Gastroesophageal sphincter (tissue), 4 donors: ENCODE measurements around the gene CYTH3. TPM values are rescaled to one million over a fixed set of nuclear protein-coding genes. Genes with fewer than 3 reads are reported as not detected.
"Not testable (repeated sequence)": the region's sequence is repeated elsewhere in the genome, so short reads cannot be mapped to it uniquely, and the experiment has no call there.

Source experiments
- ATAC-seq: fragments of 150-250 bp; one replicate; pipeline ENCODE4 v1.9.1; 2016; ENCODE audit warnings: mild to moderate bottlenecking, moderate library complexity
- H3K27ac ChIP-seq, 4 donors: fragments of 200-600 bp; sonication (generic) in 3 of 4; 1 replicate in 3 of 4; 2 replicates in 1 of 4; pipeline ENCODE4 v1.5.1; 2016 to 2019
- H3K27me3 ChIP-seq: fragments of 200-600 bp; sonication (generic); one replicate; pipeline ENCODE4 v1.5.1; 2019
- H3K36me3 ChIP-seq, 2 donors: fragments of 200-600 bp; sonication (generic); one replicate each; pipeline ENCODE4 v1.5.1; 2019; ENCODE audit warnings: control low read depth in 1 of 2
- H3K4me1 ChIP-seq, 3 donors: fragments of 200-600 bp; sonication (generic); 1 replicate in 2 of 3; 2 replicates in 1 of 3; pipeline ENCODE4 v1.5.1; 2016 to 2019; ENCODE audit warnings: control low read depth in 2 of 3
- H3K4me3 ChIP-seq, 2 donors: fragments of 200-600 bp; sonication (generic); one replicate each; pipeline ENCODE4 v1.5.1; 2019; ENCODE audit warnings: mild to moderate bottlenecking in 1 of 2, moderate library complexity in 1 of 2
- H3K9me3 ChIP-seq, 3 donors: fragments of 200-600 bp; sonication (generic); one replicate each; pipeline ENCODE4 v1.5.1; 2017 to 2019; ENCODE audit warnings: control low read depth in 2 of 3
- EP300 ChIP-seq: sonication (generic); formaldehyde crosslinking; IDR thresholded peaks from one replicate; pipeline ENCODE4 v1.6.1; 2017; ENCODE audit warnings: antibody characterized with exemption, mild to moderate bottlenecking
- POLR2A ChIP-seq, 2 donors: fragments of 450-650 bp; IDR thresholded peaks; one replicate each; pipeline ENCODE4 v1.6.1; 2017; ENCODE audit warnings: antibody characterized with exemption in 2 of 2, mild to moderate bottlenecking in 2 of 2, moderate library complexity in 1 of 2
- POLR2AphosphoS5 ChIP-seq: sonication (generic); formaldehyde crosslinking; IDR thresholded peaks from one replicate; pipeline ENCODE4 v1.6.1; 2017; ENCODE audit warnings: antibody characterized with exemption
- WGBS, 2 donors: methylation state at CpG; one replicate each; pipeline ENCODE4 v1.1.5; 2018; ENCODE audit warnings: low coverage in 1 of 2; 5-methylcytosine and 5-hydroxymethylcytosine counted together
- total RNA-seq, 4 donors: library from RNA; depleted of rRNA; stranded (reverse); fragments of >200 nt; gene quantifications; one replicate each; pipeline ENCODE4 v1.1.0, GENCODE V29; 2016
- TF ChIP-seq, protein P1 (sequence below), 4 experiments: fragments of 200-600 bp in 2 of 4; fragments of 450-650 bp in 2 of 4; sonication (generic) in 1 of 4; IDR thresholded peaks; one replicate each; pipeline ENCODE4 v1.5.1; 2017 to 2019; ENCODE audit warnings: antibody characterized with exemption in 4 of 4, mild to moderate bottlenecking in 2 of 4, moderate library complexity in 2 of 4

The CYTH3 gene
- total RNA-seq, 4 donors from 2014 or later: 25.8 to 61.9 (median 39.4) TPM

DNA sequence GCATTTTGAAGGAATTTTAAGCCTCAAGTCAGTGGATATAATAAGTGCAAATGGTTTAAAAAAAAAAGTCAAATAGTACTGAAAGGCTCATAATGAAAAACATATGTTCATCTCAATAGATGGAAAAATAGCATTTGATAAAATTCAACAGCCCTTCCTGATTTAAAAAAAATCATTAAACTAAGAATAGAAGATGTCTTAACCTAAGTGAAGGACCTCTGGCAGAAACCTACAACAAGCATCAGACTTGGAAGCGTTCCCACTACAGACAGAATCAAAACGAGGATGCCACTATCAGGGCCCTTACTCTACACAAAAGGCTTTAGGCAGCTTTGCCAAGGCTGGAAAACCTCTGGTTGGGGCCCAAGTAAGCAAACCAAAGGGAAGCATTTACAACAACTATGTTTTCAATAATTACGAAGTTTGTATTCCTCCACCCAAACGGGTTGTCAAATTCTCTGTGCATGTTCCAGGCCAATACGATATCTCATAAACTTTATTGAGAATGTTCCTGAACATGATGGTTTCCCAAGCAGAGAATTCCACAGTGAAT lies 45.1 kb downstream of the CYTH3 start:
- no peaks in the 10 kb centered on the region for H3K27me3 ChIP-seq
- no peak for ATAC-seq
- peaks cover 14 to 60% (median 34%) of the 10 kb centered on the region in 3 donors for H3K4me1 ChIP-seq
- no peaks in the 10 kb centered on the region for H3K36me3 ChIP-seq
- no peaks in the 10 kb centered on the region for H3K9me3 ChIP-seq
- no peak for TF ChIP-seq EP300
- TF ChIP-seq, protein P1, sequence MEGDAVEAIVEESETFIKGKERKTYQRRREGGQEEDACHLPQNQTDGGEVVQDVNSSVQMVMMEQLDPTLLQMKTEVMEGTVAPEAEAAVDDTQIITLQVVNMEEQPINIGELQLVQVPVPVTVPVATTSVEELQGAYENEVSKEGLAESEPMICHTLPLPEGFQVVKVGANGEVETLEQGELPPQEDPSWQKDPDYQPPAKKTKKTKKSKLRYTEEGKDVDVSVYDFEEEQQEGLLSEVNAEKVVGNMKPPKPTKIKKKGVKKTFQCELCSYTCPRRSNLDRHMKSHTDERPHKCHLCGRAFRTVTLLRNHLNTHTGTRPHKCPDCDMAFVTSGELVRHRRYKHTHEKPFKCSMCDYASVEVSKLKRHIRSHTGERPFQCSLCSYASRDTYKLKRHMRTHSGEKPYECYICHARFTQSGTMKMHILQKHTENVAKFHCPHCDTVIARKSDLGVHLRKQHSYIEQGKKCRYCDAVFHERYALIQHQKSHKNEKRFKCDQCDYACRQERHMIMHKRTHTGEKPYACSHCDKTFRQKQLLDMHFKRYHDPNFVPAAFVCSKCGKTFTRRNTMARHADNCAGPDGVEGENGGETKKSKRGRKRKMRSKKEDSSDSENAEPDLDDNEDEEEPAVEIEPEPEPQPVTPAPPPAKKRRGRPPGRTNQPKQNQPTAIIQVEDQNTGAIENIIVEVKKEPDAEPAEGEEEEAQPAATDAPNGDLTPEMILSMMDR (IDR thresholded peaks at IDR 0.05): no peak
- TF ChIP-seq POLR2A (IDR thresholded peaks at IDR 0.05): no peak
- no peak for TF ChIP-seq POLR2AphosphoS5
- WGBS, 2 donors: 10 to 20% methylated on average over 2 to 5 of the region's 5 CpGs
- no peak overlapping the region for H3K4me3 ChIP-seq
- peak overlapping the region; percentile 60 to 75 (median 68) for H3K27ac ChIP-seq

- H3K27ac ChIP-seq: peak overlapping the region; percentile 5 to 79 (median 68)
- peaks cover 14 to 61% (median 37%) of the 10 kb centered on the region in 3 donors for H3K4me1 ChIP-seq
- no peaks in the 10 kb centered on the region for H3K27me3 ChIP-seq
- H3K4me3 ChIP-seq: no peak overlapping the region
- TF ChIP-seq POLR2AphosphoS5: peak; percentile 41
- TF ChIP-seq, protein P1 (IDR thresholded peaks at IDR 0.05): no peak
- H3K9me3 ChIP-seq: no peaks in the 10 kb centered on the region
- no peaks in the 10 kb centered on the region for H3K36me3 ChIP-seq
- 40% methylated on average over 3 of the region's 3 CpGs; no CpG with 5 or more reads in 1 of the 2 donors for WGBS, 2 donors
- peak; percentile 42 for ATAC-seq
These were observed 46.1 kb downstream of the CYTH3 start for GRCh38 chr7:6226194-6226799.

DNA sequence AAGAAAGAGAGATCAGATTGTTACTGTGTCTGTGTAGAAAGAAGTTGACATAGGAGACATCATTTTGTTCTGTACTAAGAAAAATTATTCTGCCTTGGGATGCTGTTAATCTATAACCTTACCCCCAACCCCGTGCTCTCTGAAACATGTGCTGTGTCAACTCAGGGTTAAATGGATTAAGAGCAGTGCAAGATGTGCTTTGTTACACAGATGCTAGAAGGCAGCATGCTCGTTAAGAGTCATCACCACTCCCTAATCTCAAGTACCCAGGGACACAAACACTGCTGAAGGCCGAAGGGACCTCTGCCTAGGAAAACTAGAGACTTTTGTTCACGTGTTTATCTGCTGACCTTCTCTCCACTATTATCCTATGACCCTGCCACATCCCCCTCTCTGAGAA lies 49.0 kb downstream of the CYTH3 start:
- H3K9me3 ChIP-seq, H3K27ac ChIP-seq, H3K27me3 ChIP-seq, H3K36me3 ChIP-seq, H3K4me3 ChIP-seq, ATAC-seq: not testable (repeated sequence)
- H3K4me1 ChIP-seq: peaks cover 13 to 61% (median 36%) of the 10 kb centered on the region in 3 donors
- WGBS, 2 donors: 40 to 68% methylated on average over 4 of the region's 4 CpGs

DNA sequence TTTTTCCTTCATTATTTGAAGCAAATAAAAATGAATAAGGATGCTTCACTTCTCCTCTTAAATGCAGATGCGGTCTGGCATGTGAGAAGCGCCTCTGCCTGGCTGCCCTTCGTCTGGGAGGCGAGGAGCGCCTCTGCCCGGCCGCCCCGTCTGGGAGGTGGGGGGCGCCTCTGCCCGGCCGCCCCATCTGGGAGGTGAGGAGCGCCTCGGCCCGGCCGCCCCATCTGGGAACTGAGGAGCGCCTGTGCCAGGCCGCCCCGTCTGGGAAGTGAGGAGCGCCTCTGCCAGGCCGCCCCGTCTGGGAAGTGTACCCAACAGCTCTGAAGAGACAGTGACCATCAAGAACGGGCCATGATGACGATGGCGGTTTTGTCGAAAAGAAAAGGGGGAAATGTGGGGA lies 49.4 kb downstream of the CYTH3 start:
- 90 to 100% methylated on average over 3 to 6 of the region's 25 CpGs for WGBS, 2 donors
- H3K36me3 ChIP-seq, H3K9me3 ChIP-seq, H3K27ac ChIP-seq, H3K27me3 ChIP-seq, ATAC-seq, H3K4me3 ChIP-seq: not testable (repeated sequence)
- H3K4me1 ChIP-seq: peaks cover 9 to 61% (median 32%) of the 10 kb centered on the region in 3 donors

- Histone ChIP-seq H3K9me3 (no peaks in the 10 kb centered on the region), H3K4me1 (peaks cover 0 to 50% (median 18%) of the 10 kb centered on the region in 3 donors), H3K27me3 (no peaks in the 10 kb centered on the region), H3K4me3 (no peak overlapping the region), H3K36me3 (no peaks in the 10 kb centered on the region), H3K27ac (peak overlapping the region in 1 of 4 donors; percentile 12)
- 69 to 88% methylated on average over 9 of the region's 9 CpGs for WGBS, 2 donors
- ATAC-seq: no peak
- TF ChIP-seq POLR2A (IDR thresholded peaks at IDR 0.05): no peak
- TF ChIP-seq, protein P1 (IDR thresholded peaks at IDR 0.05): no peak
- TF ChIP-seq EP300: no peak
- no peak for TF ChIP-seq POLR2AphosphoS5
These were observed 50.8 kb downstream of the CYTH3 start for GRCh38 chr7:6221340-6222319.
